ENCODE measurements around the gene IRX3.

IRX3 gene

GRCh38 chr16:54317101-54317611, 30.6 kb upstream of the IRX3 start:
- Histone ChIP-seq H3K9me3 (ENCODE audit: control insufficient read depth in 1 of 2, low read length in 2 of 2) (no peaks in the 10 kb centered on the region), H3K9ac (ENCODE audit: low read depth in 1 of 2, low read length in 2 of 2) (no peak overlapping the region), H3K4me1 (ENCODE audit: control insufficient read depth in 1 of 2, insufficient read depth in 2 of 2, low read length in 2 of 2) (no peaks in the 10 kb centered on the region), H3K27ac (ENCODE audit: low read depth, low read length) (no peak overlapping the region), H3K27me3 (ENCODE audit: control insufficient read depth in 1 of 2, insufficient read depth in 2 of 2, low read length in 2 of 2) (no peaks in the 10 kb centered on the region), H3K36me3 (ENCODE audit: control insufficient read depth in 1 of 2, insufficient read depth in 2 of 2, low read length in 2 of 2) (no peaks in the 10 kb centered on the region), H3K4me3 (ENCODE audit: low read depth in 1 of 2, low read length in 2 of 2) (no peak overlapping the region)

- H3K36me3 ChIP-seq (ENCODE audit: control insufficient read depth in 1 of 2, insufficient read depth in 2 of 2, low read length in 2 of 2) = no peaks in the 10 kb centered on the region
- no peaks in the 10 kb centered on the region for H3K27me3 ChIP-seq (ENCODE audit: control insufficient read depth in 1 of 2, insufficient read depth in 2 of 2, low read length in 2 of 2)
- no peak overlapping the region for H3K27ac ChIP-seq (ENCODE audit: low read depth, low read length)
- no peaks in the 10 kb centered on the region for H3K9me3 ChIP-seq (ENCODE audit: control insufficient read depth in 1 of 2, low read length in 2 of 2)
- H3K9ac ChIP-seq (ENCODE audit: low read depth in 1 of 2, low read length in 2 of 2) = no peak overlapping the region
- H3K4me3 ChIP-seq (ENCODE audit: low read depth in 1 of 2, low read length in 2 of 2) = no peak overlapping the region
- no peaks in the 10 kb centered on the region for H3K4me1 ChIP-seq (ENCODE audit: control insufficient read depth in 1 of 2, insufficient read depth in 2 of 2, low read length in 2 of 2)
Observed at GRCh38 chr16:54316095-54316889, 29.7 kb upstream of the IRX3 start.

DNA sequence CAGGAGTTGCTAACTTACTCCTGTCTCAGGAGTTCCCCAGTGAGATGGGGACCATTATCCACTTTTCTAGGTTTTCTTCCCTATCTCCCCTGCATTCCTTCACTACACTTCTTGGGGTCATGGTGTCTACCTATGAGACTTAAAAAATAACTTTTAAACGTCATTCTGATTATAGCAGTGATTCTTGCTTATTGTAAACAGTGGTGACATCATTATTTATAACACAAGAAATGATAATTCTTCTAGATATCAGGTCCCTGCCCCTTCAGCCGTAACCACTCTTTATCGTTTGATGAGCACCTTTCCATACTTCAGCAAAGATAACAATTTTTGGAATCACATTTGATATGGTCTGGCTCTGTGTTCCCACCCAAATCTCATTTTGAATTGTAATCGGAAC, 27.2 kb upstream of the IRX3 start:
- Histone ChIP-seq H3K9ac (ENCODE audit: low read depth in 1 of 2, low read length in 2 of 2) (no peak overlapping the region), H3K4me1 (ENCODE audit: control insufficient read depth in 1 of 2, insufficient read depth in 2 of 2, low read length in 2 of 2) (no peaks in the 10 kb centered on the region), H3K27me3 (ENCODE audit: control insufficient read depth in 1 of 2, insufficient read depth in 2 of 2, low read length in 2 of 2) (no peaks in the 10 kb centered on the region), H3K4me3 (ENCODE audit: low read depth in 1 of 2, low read length in 2 of 2) (no peak overlapping the region), H3K9me3 (ENCODE audit: control insufficient read depth in 1 of 2, low read length in 2 of 2) (no peaks in the 10 kb centered on the region), H3K27ac (ENCODE audit: low read depth, low read length) (no peak overlapping the region), H3K36me3 (ENCODE audit: control insufficient read depth in 1 of 2, insufficient read depth in 2 of 2, low read length in 2 of 2) (no peaks in the 10 kb centered on the region)

DNA sequence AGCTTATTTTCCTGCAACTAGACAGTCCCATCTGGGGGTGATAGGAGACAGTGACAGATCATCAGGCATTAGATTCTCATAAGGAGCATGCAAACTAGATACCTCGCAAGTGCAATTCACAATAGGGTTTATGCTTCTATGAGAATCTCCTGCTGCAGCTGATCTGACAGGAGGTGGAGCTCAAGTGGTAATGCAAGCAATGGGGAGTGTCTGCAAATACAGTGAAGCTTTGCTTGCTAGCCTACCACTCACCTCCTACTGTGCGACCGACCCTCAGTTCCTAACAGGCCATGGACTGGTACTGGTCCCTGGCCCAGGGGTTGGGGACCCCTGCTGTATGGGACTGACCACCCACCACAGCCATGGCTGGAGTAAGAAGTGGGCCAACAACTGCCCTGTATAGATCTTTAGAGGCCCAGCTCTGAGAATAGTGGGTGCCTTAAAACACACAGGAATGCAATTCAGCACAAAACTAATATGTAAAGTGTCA, 26.0 kb upstream of the IRX3 start:
- H3K36me3 ChIP-seq (ENCODE audit: control insufficient read depth in 1 of 2, insufficient read depth in 2 of 2, low read length in 2 of 2) = no peaks in the 10 kb centered on the region
- H3K9ac ChIP-seq (ENCODE audit: low read depth in 1 of 2, low read length in 2 of 2) = no peak overlapping the region
- no peaks in the 10 kb centered on the region for H3K27me3 ChIP-seq (ENCODE audit: control insufficient read depth in 1 of 2, insufficient read depth in 2 of 2, low read length in 2 of 2)
- H3K27ac ChIP-seq (ENCODE audit: low read depth, low read length) = no peak overlapping the region
- H3K4me1 ChIP-seq (ENCODE audit: control insufficient read depth in 1 of 2, insufficient read depth in 2 of 2, low read length in 2 of 2) = no peaks in the 10 kb centered on the region
- no peaks in the 10 kb centered on the region for H3K9me3 ChIP-seq (ENCODE audit: control insufficient read depth in 1 of 2, low read length in 2 of 2)
- H3K4me3 ChIP-seq (ENCODE audit: low read depth in 1 of 2, low read length in 2 of 2) = no peak overlapping the region

DNA sequence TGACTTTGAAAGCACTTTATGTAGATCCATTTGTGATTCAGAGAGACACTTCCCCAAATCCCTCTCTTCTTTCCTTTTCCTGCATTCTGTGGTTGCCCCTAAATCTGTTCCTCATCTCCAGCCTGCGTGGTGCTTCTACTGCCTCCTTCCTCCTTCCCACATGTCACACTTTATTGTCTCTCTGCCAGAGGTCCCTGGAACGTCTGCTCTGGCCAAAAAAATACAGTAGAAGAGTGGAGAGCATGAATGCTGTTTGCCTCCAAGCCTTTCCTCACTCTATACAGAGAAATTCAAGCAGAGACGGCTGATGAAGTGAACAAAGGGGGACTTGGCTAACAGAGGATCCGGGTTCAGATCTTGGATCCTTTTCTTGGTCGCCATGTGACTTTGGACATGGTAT, 22.8 kb upstream of the IRX3 start:
- Histone ChIP-seq H3K36me3 (ENCODE audit: control insufficient read depth in 1 of 2, insufficient read depth in 2 of 2, low read length in 2 of 2) (no peaks in the 10 kb centered on the region), H3K27me3 (ENCODE audit: control insufficient read depth in 1 of 2, insufficient read depth in 2 of 2, low read length in 2 of 2) (peaks cover 0 to 3% of the 10 kb centered on the region in 2 donors), H3K27ac (ENCODE audit: low read depth, low read length) (no peak overlapping the region), H3K4me1 (ENCODE audit: control insufficient read depth in 1 of 2, insufficient read depth in 2 of 2, low read length in 2 of 2) (no peaks in the 10 kb centered on the region), H3K9me3 (ENCODE audit: control insufficient read depth in 1 of 2, low read length in 2 of 2) (no peaks in the 10 kb centered on the region), H3K4me3 (ENCODE audit: low read depth in 1 of 2, low read length in 2 of 2) (no peak overlapping the region), H3K9ac (ENCODE audit: low read depth in 1 of 2, low read length in 2 of 2) (no peak overlapping the region)

DNA sequence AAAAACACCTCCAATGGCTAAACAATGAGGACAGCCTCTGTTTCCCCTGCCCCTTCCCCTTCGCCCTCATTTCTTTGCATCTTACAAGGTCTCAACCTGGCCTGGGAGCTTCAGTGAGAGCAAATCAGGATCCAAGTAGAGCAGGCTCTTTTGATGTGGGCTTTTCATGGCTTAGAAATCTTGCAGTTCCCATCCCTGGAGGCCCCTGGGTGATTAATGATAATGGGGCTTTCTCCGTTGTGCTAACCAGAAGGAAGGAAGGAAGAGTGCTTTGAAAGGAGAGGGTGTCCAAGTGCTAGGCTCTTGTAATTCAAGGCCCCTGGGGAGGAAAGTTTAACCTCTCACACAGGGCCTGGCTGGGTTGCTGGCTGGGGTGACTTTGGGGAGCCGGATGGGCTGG, 18.5 kb upstream of the IRX3 start:
- H3K4me1 ChIP-seq (ENCODE audit: control insufficient read depth in 1 of 2, insufficient read depth in 2 of 2, low read length in 2 of 2) = no peaks in the 10 kb centered on the region
- no peak overlapping the region for H3K9ac ChIP-seq (ENCODE audit: low read depth in 1 of 2, low read length in 2 of 2)
- H3K4me3 ChIP-seq (ENCODE audit: low read depth in 1 of 2, low read length in 2 of 2) = no peak overlapping the region
- H3K27ac ChIP-seq (ENCODE audit: low read depth, low read length) = no peak overlapping the region
- peaks cover 0 to 3% of the 10 kb centered on the region in 2 donors for H3K27me3 ChIP-seq (ENCODE audit: control insufficient read depth in 1 of 2, insufficient read depth in 2 of 2, low read length in 2 of 2)
- H3K36me3 ChIP-seq (ENCODE audit: control insufficient read depth in 1 of 2, insufficient read depth in 2 of 2, low read length in 2 of 2) = no peaks in the 10 kb centered on the region
- H3K9me3 ChIP-seq (ENCODE audit: control insufficient read depth in 1 of 2, low read length in 2 of 2) = no peaks in the 10 kb centered on the region

DNA sequence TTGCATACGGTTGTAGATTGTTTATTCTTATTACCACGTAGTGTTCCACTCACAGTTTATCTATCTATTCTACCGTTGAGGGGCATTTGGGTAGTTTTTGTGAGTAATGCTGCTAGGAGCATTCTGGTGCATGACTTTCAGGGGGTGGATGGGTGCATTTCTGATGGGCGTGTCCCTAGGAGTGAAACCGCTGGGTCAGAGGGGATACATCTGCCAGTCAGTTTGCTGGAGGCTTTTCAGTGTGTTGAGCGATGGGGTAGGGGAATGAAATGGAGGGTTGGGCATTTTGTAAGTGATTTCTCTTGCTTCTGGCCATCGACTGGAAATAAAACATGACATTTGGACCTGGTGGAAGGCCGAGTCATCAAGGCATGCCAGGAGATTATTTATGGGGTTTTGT, 17.0 kb upstream of the IRX3 start:
- Histone ChIP-seq H3K9me3 (ENCODE audit: control insufficient read depth in 1 of 2, low read length in 2 of 2) (no peaks in the 10 kb centered on the region), H3K36me3 (ENCODE audit: control insufficient read depth in 1 of 2, insufficient read depth in 2 of 2, low read length in 2 of 2) (no peaks in the 10 kb centered on the region), H3K9ac (ENCODE audit: low read depth in 1 of 2, low read length in 2 of 2) (no peak overlapping the region), H3K4me3 (ENCODE audit: low read depth in 1 of 2, low read length in 2 of 2) (no peak overlapping the region), H3K27me3 (ENCODE audit: control insufficient read depth in 1 of 2, insufficient read depth in 2 of 2, low read length in 2 of 2) (peaks cover 0 to 3% of the 10 kb centered on the region in 2 donors), H3K27ac (ENCODE audit: low read depth, low read length) (no peak overlapping the region), H3K4me1 (ENCODE audit: control insufficient read depth in 1 of 2, insufficient read depth in 2 of 2, low read length in 2 of 2) (no peaks in the 10 kb centered on the region)

DNA sequence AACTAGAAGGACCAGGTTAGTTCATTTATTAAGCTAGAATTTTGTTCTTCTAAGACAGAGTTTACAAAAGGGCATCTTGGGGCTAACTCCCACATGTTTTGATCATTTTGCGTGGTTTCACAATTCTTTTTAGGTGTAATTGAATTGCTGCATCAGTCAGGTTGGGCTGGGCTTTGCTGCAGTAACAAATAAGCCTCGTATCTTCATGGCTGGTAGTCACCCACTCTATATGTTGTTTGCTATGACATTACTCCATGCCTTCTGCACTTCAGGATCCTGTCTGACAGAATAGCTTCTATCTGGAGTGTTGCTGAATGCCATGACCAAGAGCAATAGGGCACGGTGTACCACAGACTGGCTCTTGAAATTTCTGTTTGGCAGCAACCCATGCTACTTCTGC, 10.6 kb upstream of the IRX3 start:
- H3K27ac ChIP-seq (ENCODE audit: low read depth, low read length) = no peak overlapping the region
- H3K4me3 ChIP-seq (ENCODE audit: low read depth in 1 of 2, low read length in 2 of 2) = no peak overlapping the region
- no peaks in the 10 kb centered on the region for H3K36me3 ChIP-seq (ENCODE audit: control insufficient read depth in 1 of 2, insufficient read depth in 2 of 2, low read length in 2 of 2)
- no peak overlapping the region for H3K9ac ChIP-seq (ENCODE audit: low read depth in 1 of 2, low read length in 2 of 2)
- H3K9me3 ChIP-seq (ENCODE audit: control insufficient read depth in 1 of 2, low read length in 2 of 2) = no peaks in the 10 kb centered on the region
- H3K4me1 ChIP-seq (ENCODE audit: control insufficient read depth in 1 of 2, insufficient read depth in 2 of 2, low read length in 2 of 2) = no peaks in the 10 kb centered on the region
- peaks cover 4 to 7% of the 10 kb centered on the region in 2 donors for H3K27me3 ChIP-seq (ENCODE audit: control insufficient read depth in 1 of 2, insufficient read depth in 2 of 2, low read length in 2 of 2)

DNA sequence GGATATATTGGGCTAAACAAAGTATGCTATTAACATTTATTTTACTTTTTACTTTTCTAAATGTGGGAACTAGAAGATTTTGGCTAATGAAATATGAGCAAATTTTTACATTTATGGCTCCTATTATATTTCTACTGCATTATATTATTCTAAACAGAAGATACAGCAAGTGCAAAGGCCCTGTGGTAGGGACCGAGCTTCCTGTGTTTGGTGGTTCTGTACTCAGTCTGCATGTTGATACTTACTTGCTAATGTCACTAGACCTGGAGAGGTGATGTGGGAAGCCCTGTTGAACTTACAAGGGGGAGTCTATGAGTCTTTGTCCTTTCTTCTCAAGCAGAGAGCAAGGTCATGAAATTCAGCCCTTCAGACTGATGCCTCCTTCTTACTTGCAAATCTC, 10.0 kb upstream of the IRX3 start:
- Histone ChIP-seq H3K9ac (ENCODE audit: low read depth in 1 of 2, low read length in 2 of 2) (no peak overlapping the region), H3K27me3 (ENCODE audit: control insufficient read depth in 1 of 2, insufficient read depth in 2 of 2, low read length in 2 of 2) (peaks cover 9 to 13% of the 10 kb centered on the region in 2 donors), H3K36me3 (ENCODE audit: control insufficient read depth in 1 of 2, insufficient read depth in 2 of 2, low read length in 2 of 2) (no peaks in the 10 kb centered on the region), H3K4me1 (ENCODE audit: control insufficient read depth in 1 of 2, insufficient read depth in 2 of 2, low read length in 2 of 2) (no peaks in the 10 kb centered on the region), H3K9me3 (ENCODE audit: control insufficient read depth in 1 of 2, low read length in 2 of 2) (no peaks in the 10 kb centered on the region), H3K4me3 (ENCODE audit: low read depth in 1 of 2, low read length in 2 of 2) (no peak overlapping the region), H3K27ac (ENCODE audit: low read depth, low read length) (no peak overlapping the region)

- H3K36me3 ChIP-seq (ENCODE audit: control insufficient read depth in 1 of 2, insufficient read depth in 2 of 2, low read length in 2 of 2) = no peaks in the 10 kb centered on the region
- H3K4me3 ChIP-seq (ENCODE audit: low read depth in 1 of 2, low read length in 2 of 2) = no peak overlapping the region
- no peak overlapping the region for H3K27ac ChIP-seq (ENCODE audit: low read depth, low read length)
- H3K9ac ChIP-seq (ENCODE audit: low read depth in 1 of 2, low read length in 2 of 2) = no peak overlapping the region
- H3K4me1 ChIP-seq (ENCODE audit: control insufficient read depth in 1 of 2, insufficient read depth in 2 of 2, low read length in 2 of 2) = no peaks in the 10 kb centered on the region
- no peaks in the 10 kb centered on the region for H3K9me3 ChIP-seq (ENCODE audit: control insufficient read depth in 1 of 2, low read length in 2 of 2)
- peaks cover 40 to 53% of the 10 kb centered on the region in 2 donors for H3K27me3 ChIP-seq (ENCODE audit: control insufficient read depth in 1 of 2, insufficient read depth in 2 of 2, low read length in 2 of 2)
Observed at GRCh38 chr16:54291656-54292487, 5.3 kb upstream of the IRX3 start.
